ENCODE data around the gene SULT1A4. TPM values are rescaled to one million over a fixed set of nuclear protein-coding genes. Genes with fewer than 3 reads are reported as not detected.
"Not testable (repeated sequence)": the region's sequence is repeated elsewhere in the genome, so short reads cannot be mapped to it uniquely, and the experiment has no call there.

The SULT1A4 gene
- polyA plus RNA-seq, 1 donor (not counting 4 experiments of a cell fraction or from before 2014, with no cell fraction given): 1.2 TPM

GRCh38 chr16:29506308-29506707 is 46.6 kb downstream of the SULT1A4 start, which contains the start of gene NPIPB12:
Gene NPIPB12, minus strand, starts transcription at chr16:29506408.
- H3K27ac ChIP-seq (ENCODE audit: control insufficient read depth, insufficient read depth, low read length); H3K36me3 ChIP-seq (ENCODE audit: control insufficient read depth in 2 of 2, extremely low read depth in 1 of 2, insufficient read depth in 2 of 2, low read length in 2 of 2); H3K27me3 ChIP-seq (ENCODE audit: control insufficient read depth, extremely low read depth, insufficient read depth, low read length); H3K9me3 ChIP-seq (ENCODE audit: control insufficient read depth, low read depth, low read length); H3K79me2 ChIP-seq (ENCODE audit: control insufficient read depth, insufficient read depth, low read length); H3K4me1 ChIP-seq (ENCODE audit: control insufficient read depth, extremely low read depth, insufficient read depth, low read length); H3K4me2 ChIP-seq (ENCODE audit: control insufficient read depth, extremely low read depth, insufficient read depth, low read depth, low read length); dilution Hi-C loops (cut with MboI; ENCODE audit: extremely low pct_ligation_motif_present, low sequenced_read_pairs); H3K9ac ChIP-seq (ENCODE audit: control insufficient read depth, extremely low read depth, insufficient read depth, low read length); DNase-seq (ENCODE audit: low read depth, low spot score); H3K9me1 ChIP-seq (ENCODE audit: control insufficient read depth, extremely low read depth, insufficient read depth, low read length); H4K20me1 ChIP-seq (ENCODE audit: control insufficient read depth, extremely low read depth, insufficient read depth, low read length); FAIRE-seq; H2AFZ ChIP-seq (ENCODE audit: control insufficient read depth, low read length); H3K4me3 ChIP-seq (ENCODE audit: control insufficient read depth in 2 of 3, extremely low read depth in 1 of 3, insufficient read depth in 2 of 3, low read depth in 1 of 3, low read length in 3 of 3): not testable (repeated sequence)

Small RNA genes lying within 50 kb of the gene (small RNA-seq; reads per million reads assigned to genes)
- 0 reads per million in 3 experiments for gene AC133555.2 (ENCODE audit: insufficient read length in 3 of 3, low read depth in 3 of 3, low replicate concordance in 1 of 3)

Other genes with a start within 250 kb of the SULT1A4 start
- 0.35 to 0.67 TPM (median 0.56 TPM) in 3 replicates for gene NPIPB11, start 53.2 kb upstream of the SULT1A4 start, polyA plus RNA-seq
- 7.1 to 15.7 TPM (median 13.1 TPM) in 3 replicates for gene BOLA2, start 5.6 kb upstream of the SULT1A4 start, polyA plus RNA-seq
- 7.4 to 9.3 TPM (median 8.0 TPM) in 3 replicates for gene SLX1B, start 5.4 kb upstream of the SULT1A4 start, polyA plus RNA-seq
- 9.0 to 18.6 TPM (median 11.1 TPM) in 3 replicates for gene NPIPB12, start 46.5 kb downstream of the SULT1A4 start, polyA plus RNA-seq
- 0.01 to 0.07 TPM in 2 of 3 replicates, not detected in the other for gene SPN, start 203.3 kb downstream of the SULT1A4 start, polyA plus RNA-seq
- gene QPRT, start 219.3 kb downstream of the SULT1A4 start, polyA plus RNA-seq: 8.8 to 21.3 TPM (median 8.9 TPM) in 3 replicates